HepG2 (cell line): ENCODE measurements around the gene ZDHHC7. TPM values are rescaled to one million over a fixed set of nuclear protein-coding genes. Genes with fewer than 3 reads are reported as not detected.

Experiments used
- ARHGAP35 ChIP-seq: sonication (generic); formaldehyde crosslinking; IDR thresholded peaks from 2 replicates; pipeline ENCODE4 v1.9.0; 2022; ENCODE audit warnings: mild to moderate bottlenecking, inconsistent platforms, moderate library complexity, missing genetic modification reagents, borderline replicate concordance
- ATF7-NPFF ChIP-seq: sonication (generic); formaldehyde crosslinking; IDR thresholded peaks from 2 replicates; pipeline ENCODE4 v1.8.1; 2023; ENCODE audit warnings: mild to moderate bottlenecking, low read depth, missing genetic modification reagents, moderate library complexity
- CREB1 ChIP-seq, 2 experiments: fragments of 450-650 bp in 1 of 2; IDR thresholded peaks; 2 replicates each; pipeline ENCODE4 v1.6.1; 2016 to 2017; ENCODE audit warnings: control low read depth in 1 of 2, mild to moderate bottlenecking in 1 of 2, missing compliant biosample characterization in 1 of 2, missing genetic modification characterization in 1 of 2
- HCFC1 ChIP-seq: fragments of 150-350 bp; IDR thresholded peaks from 2 replicates; pipeline ENCODE4 v1.6.1; 2014; ENCODE audit warnings: low read depth, low read length
- MTF2 ChIP-seq: sonication (generic); formaldehyde crosslinking; IDR thresholded peaks from 2 replicates; pipeline ENCODE4 v1.5.0; 2020; ENCODE audit warnings: missing genetic modification reagents, borderline replicate concordance
- NFE2L1 ChIP-seq: sonication (generic); formaldehyde crosslinking; IDR thresholded peaks from 2 replicates; pipeline ENCODE4 v1.4.0; 2020; ENCODE audit warnings: missing genetic modification reagents, mild to moderate bottlenecking, borderline replicate concordance
- NRL ChIP-seq: sonication (generic); formaldehyde crosslinking; IDR thresholded peaks from 2 replicates; pipeline ENCODE4 v1.5.0; 2020; ENCODE audit warnings: missing genetic modification reagents, mild to moderate bottlenecking, moderate library complexity, borderline replicate concordance
- RORA ChIP-seq: sonication (generic); formaldehyde crosslinking; IDR thresholded peaks from 2 replicates; pipeline ENCODE4 v1.5.0; 2020; ENCODE audit warnings: mild to moderate bottlenecking, missing genetic modification reagents, moderate library complexity
- THRA ChIP-seq: sonication (generic); formaldehyde crosslinking; IDR thresholded peaks from 2 replicates; pipeline ENCODE4 v1.4.0; 2020; ENCODE audit warnings: missing genetic modification reagents, borderline replicate concordance
- ZFP36L2 ChIP-seq: sonication (generic); formaldehyde crosslinking; IDR thresholded peaks from 2 replicates; pipeline ENCODE4 v1.4.0; 2020; ENCODE audit warnings: missing genetic modification reagents
- ZNF362 ChIP-seq: sonication (generic); formaldehyde crosslinking; IDR thresholded peaks from 2 replicates; pipeline ENCODE4 v1.4.0; 2020; ENCODE audit warnings: missing genetic modification reagents, mild to moderate bottlenecking, borderline replicate concordance
- ZNF543 ChIP-seq: sonication (generic); formaldehyde crosslinking; IDR thresholded peaks from 2 replicates; pipeline ENCODE4 v1.4.0; 2020; ENCODE audit warnings: mild to moderate bottlenecking, missing genetic modification reagents
- ZNF589 ChIP-seq: sonication (generic); formaldehyde crosslinking; conservative IDR thresholded peaks from 2 replicates; pipeline ENCODE4 v1.8.0; 2022; ENCODE audit warnings: mild to moderate bottlenecking, moderate library complexity, missing genetic modification reagents
- ZNF737 ChIP-seq: sonication (generic); formaldehyde crosslinking; IDR thresholded peaks from 2 replicates; pipeline ENCODE4 v1.5.0; 2020; ENCODE audit warnings: missing genetic modification reagents, mild to moderate bottlenecking, borderline replicate concordance
- polyA plus RNA-seq, 8 experiments: library from polyadenylated mRNA; depleted of rRNA in 3 of 8; stranded (reverse) in 7 of 8; unstranded in 1 of 8; fragments of >200 nt; fragmentation: Illumina TruSeq in 4 of 8; extraction: Trizol in 4 of 8; gene quantifications; 2 replicates each; pipeline versions ENCODE4 v1.2.1 to v1.2.3, GENCODE V29; 2011 to 2016; ENCODE audit warnings: low read depth in 4 of 8, missing spikeins in 1 of 8, mixed read lengths in 1 of 8; ENCODE audit not compliant: insufficient read depth in 1 of 8
- total RNA-seq, 5 experiments: library from RNA; depleted of rRNA; stranded (reverse); fragments of >200 nt; fragmentation: Illumina TruSeq; extraction: Trizol; gene quantifications; 2 replicates each; pipeline ENCODE4 v1.2.3, GENCODE V29; 2016; ENCODE audit warnings: low read depth in 1 of 5
- TF ChIP-seq, protein P1 (sequence below), 2 experiments: sonication (generic) in 1 of 2; formaldehyde crosslinking in 1 of 2; IDR thresholded peaks; 2 replicates each; pipeline versions ENCODE4 v1.5.1 to v1.6.1; 2011 to 2020; ENCODE audit warnings: borderline replicate concordance in 1 of 2, low read depth in 1 of 2, low read length in 1 of 2, mild to moderate bottlenecking in 1 of 2, missing genetic modification reagents in 1 of 2, moderate library complexity in 1 of 2
- TF ChIP-seq, protein P2 (sequence below): sonication (generic); formaldehyde crosslinking; IDR thresholded peaks from 2 replicates; pipeline ENCODE4 v1.4.0; 2020; ENCODE audit warnings: mild to moderate bottlenecking, missing genetic modification reagents
- TF ChIP-seq, protein P3 (sequence below): sonication (generic); formaldehyde crosslinking; conservative IDR thresholded peaks from 2 replicates; pipeline ENCODE4 v1.8.0; 2022; ENCODE audit warnings: low read depth, missing genetic modification reagents
- TF ChIP-seq, protein P4 (sequence below): sonication (generic); formaldehyde crosslinking; IDR thresholded peaks from 2 replicates; pipeline ENCODE4 v1.8.0; 2022; ENCODE audit warnings: mild to moderate bottlenecking, missing genetic modification reagents; ENCODE audit not compliant: insufficient replicate concordance

ZDHHC7 gene
- total and polyA plus RNA-seq, 2 of the 13 experiments (the other 11 are each of a cell fraction or from before 2014, with no cell fraction given): 46.8 to 67.6 TPM

GRCh38 chr16:84947996-84948850 lies 63.1 kb downstream of the ZDHHC7 start (continued):
- TF ChIP-seq, protein P1, sequence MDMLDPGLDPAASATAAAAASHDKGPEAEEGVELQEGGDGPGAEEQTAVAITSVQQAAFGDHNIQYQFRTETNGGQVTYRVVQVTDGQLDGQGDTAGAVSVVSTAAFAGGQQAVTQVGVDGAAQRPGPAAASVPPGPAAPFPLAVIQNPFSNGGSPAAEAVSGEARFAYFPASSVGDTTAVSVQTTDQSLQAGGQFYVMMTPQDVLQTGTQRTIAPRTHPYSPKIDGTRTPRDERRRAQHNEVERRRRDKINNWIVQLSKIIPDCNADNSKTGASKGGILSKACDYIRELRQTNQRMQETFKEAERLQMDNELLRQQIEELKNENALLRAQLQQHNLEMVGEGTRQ (IDR thresholded peaks at IDR 0.05; ENCODE audit: low read depth, low read length): no peak
- TF ChIP-seq, protein P1 (CRISPR knock-in tag; IDR thresholded peaks at IDR 0.05; ENCODE audit: borderline replicate concordance): no peak
- TF ChIP-seq NFE2L1 (CRISPR knock-in tag): peak; percentile 65; the same call in 1 of the 2 replicates
- TF ChIP-seq ATF7-NPFF (CRISPR knock-in tag): no peak
- TF ChIP-seq, protein P2, sequence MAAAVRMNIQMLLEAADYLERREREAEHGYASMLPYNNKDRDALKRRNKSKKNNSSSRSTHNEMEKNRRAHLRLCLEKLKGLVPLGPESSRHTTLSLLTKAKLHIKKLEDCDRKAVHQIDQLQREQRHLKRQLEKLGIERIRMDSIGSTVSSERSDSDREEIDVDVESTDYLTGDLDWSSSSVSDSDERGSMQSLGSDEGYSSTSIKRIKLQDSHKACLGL (CRISPR knock-in tag): peak; percentile 76
- TF ChIP-seq NRL (CRISPR knock-in tag): no peak
- no peak for TF ChIP-seq ZNF589 (CRISPR knock-in tag)
- TF ChIP-seq ZNF362 (CRISPR knock-in tag): 0 out of 2 replicates have a peak, but pooled peaks have one; percentile 25
- TF ChIP-seq HCFC1: no peak
- peak; percentile 78; the same call in 1 of the 2 replicates for TF ChIP-seq ZNF543
- TF ChIP-seq, protein P3, sequence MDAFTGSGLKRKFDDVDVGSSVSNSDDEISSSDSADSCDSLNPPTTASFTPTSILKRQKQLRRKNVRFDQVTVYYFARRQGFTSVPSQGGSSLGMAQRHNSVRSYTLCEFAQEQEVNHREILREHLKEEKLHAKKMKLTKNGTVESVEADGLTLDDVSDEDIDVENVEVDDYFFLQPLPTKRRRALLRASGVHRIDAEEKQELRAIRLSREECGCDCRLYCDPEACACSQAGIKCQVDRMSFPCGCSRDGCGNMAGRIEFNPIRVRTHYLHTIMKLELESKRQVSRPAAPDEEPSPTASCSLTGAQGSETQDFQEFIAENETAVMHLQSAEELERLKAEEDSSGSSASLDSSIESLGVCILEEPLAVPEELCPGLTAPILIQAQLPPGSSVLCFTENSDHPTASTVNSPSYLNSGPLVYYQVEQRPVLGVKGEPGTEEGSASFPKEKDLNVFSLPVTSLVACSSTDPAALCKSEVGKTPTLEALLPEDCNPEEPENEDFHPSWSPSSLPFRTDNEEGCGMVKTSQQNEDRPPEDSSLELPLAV (CRISPR knock-in tag): no peak
- no peak for TF ChIP-seq ZNF737 (CRISPR knock-in tag)
- no peak for TF ChIP-seq CREB1 (IDR thresholded peaks at IDR 0.05)
- no peak for TF ChIP-seq CREB1 (CRISPR knock-in tag; IDR thresholded peaks at IDR 0.05)
- TF ChIP-seq, protein P4, sequence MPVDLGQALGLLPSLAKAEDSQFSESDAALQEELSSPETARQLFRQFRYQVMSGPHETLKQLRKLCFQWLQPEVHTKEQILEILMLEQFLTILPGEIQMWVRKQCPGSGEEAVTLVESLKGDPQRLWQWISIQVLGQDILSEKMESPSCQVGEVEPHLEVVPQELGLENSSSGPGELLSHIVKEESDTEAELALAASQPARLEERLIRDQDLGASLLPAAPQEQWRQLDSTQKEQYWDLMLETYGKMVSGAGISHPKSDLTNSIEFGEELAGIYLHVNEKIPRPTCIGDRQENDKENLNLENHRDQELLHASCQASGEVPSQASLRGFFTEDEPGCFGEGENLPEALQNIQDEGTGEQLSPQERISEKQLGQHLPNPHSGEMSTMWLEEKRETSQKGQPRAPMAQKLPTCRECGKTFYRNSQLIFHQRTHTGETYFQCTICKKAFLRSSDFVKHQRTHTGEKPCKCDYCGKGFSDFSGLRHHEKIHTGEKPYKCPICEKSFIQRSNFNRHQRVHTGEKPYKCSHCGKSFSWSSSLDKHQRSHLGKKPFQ: no peak
- no peak for TF ChIP-seq MTF2 (CRISPR knock-in tag)
- no peak for TF ChIP-seq ZFP36L2
- no peak for TF ChIP-seq RORA
- TF ChIP-seq THRA: peak; percentile 92; the same call in 1 of the 2 replicates
- no peak for TF ChIP-seq ARHGAP35 (CRISPR knock-in tag)
